Measurements from ENCODE around the gene CDK5RAP2.

CDK5RAP2 gene

GRCh38 chr9:120374239-120374638, 205.7 kb downstream of the CDK5RAP2 start:
- H3K27ac ChIP-seq: no peak overlapping the region
- no peak for TF ChIP-seq CTCF (conservative IDR thresholded peaks at IDR 0.05)

- no peak overlapping the region for H3K27ac ChIP-seq
- TF ChIP-seq CTCF (conservative IDR thresholded peaks at IDR 0.05): no peak
These were observed 207.9 kb downstream of the CDK5RAP2 start for GRCh38 chr9:120372040-120372439.

GRCh38 chr9:120369608-120370220, 210.3 kb downstream of the CDK5RAP2 start:
- no peak for TF ChIP-seq CTCF (conservative IDR thresholded peaks at IDR 0.05)
- no peak overlapping the region for H3K27ac ChIP-seq

- H3K27ac ChIP-seq: no peak overlapping the region
- no peak for TF ChIP-seq CTCF (conservative IDR thresholded peaks at IDR 0.05)
These were observed 211.2 kb downstream of the CDK5RAP2 start for GRCh38 chr9:120368799-120369198.

GRCh38 chr9:120366644-120367019, 213.3 kb downstream of the CDK5RAP2 start:
- no peak for TF ChIP-seq CTCF (conservative IDR thresholded peaks at IDR 0.05)
- H3K27ac ChIP-seq: no peak overlapping the region

- H3K27ac ChIP-seq: no peak overlapping the region
- no peak for TF ChIP-seq CTCF (conservative IDR thresholded peaks at IDR 0.05)
These were observed 214.6 kb downstream of the CDK5RAP2 start for GRCh38 chr9:120365386-120365785.

GRCh38 chr9:120363697-120364096, 216.3 kb downstream of the CDK5RAP2 start:
- no peak overlapping the region for H3K27ac ChIP-seq
- no peak for TF ChIP-seq CTCF (conservative IDR thresholded peaks at IDR 0.05)
